Measurements from ENCODE around the gene NPEPPS. TPM values are rescaled to one million over a fixed set of nuclear protein-coding genes. Genes with fewer than 3 reads are reported as not detected.

The NPEPPS gene
- total RNA-seq, 1 donor from 2014 or later: 152 TPM

DNA sequence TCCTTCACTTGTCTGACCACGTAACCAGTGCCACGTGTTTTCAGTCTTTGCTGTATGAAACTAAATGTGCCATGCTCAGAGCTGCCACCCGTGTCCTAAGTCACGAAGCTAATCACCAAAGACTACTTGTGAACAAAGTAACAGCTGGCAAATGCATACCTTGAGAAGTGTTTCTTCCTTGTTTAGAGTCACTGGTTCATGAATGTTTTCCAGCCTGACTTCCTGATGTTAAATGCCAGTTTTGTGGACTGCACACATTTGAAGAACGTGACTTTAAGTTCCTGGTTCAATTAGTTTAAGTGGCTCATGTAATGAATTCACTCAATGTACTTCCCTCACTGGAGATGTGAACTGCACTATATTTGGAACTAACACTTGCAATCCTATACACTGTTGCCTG, 98.9 kb downstream of the NPEPPS start:
- DNase-seq (ENCODE audit: low spot score): no peak

DNA sequence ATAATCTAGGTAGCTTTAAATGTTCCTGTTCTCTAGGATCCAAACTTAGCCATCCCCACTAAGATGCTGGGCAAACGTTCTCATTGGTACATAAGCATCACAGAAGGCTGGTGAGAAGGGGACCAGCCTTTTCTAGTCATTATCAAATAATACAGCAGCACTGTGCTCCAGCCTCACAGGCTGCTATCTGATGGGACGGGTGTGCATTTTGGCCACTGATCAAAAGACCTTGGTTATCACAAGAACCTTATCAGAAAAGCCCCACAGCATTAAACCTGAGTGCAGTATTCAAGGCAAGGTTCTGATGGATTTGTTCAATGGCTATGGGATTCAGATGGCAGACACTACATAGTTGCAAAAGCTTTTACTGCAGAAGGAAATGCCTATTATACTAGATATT, 99.7 kb downstream of the NPEPPS start:
- DNase-seq (ENCODE audit: low spot score): no peak

DNA sequence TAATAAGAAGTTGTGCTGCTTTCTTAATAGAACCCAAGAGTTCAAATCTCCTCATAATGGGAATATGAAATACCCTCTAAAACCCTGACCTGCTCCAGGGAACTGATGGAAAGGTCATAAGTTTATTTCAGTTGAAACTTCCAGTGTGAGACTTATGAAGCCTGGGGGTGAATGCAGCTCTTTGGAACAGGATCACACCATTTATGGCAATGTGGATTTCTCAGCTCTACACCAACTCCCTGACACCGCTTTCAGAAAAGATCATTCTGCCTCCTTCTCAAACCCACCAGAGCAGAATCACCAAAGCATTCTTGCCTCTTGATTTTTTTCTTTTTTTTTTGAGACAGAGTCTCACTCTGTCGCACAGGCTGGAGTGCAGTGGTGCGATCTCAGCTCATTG, 102.1 kb downstream of the NPEPPS start:
- DNase-seq (ENCODE audit: low spot score): no peak

DNA sequence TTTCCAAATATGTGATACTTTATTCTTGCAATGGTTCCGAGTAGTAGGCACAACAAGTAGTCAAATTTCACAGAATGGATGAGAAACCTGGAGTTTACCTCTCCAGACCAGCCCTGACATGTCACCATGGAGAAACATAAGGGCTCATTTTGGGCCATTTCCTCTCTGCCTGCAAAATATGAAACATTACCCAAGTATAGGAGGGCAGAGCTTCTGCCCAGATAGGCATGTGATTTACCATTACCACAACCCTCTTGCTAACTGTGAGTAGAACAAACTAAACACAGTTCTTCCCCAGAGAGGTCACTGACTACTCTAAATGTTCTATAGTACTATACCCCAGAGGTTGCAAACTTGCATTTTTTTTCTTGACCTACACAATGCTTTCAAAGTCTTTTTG, 103.1 kb downstream of the NPEPPS start:
- no peak for DNase-seq (ENCODE audit: low spot score)

DNA sequence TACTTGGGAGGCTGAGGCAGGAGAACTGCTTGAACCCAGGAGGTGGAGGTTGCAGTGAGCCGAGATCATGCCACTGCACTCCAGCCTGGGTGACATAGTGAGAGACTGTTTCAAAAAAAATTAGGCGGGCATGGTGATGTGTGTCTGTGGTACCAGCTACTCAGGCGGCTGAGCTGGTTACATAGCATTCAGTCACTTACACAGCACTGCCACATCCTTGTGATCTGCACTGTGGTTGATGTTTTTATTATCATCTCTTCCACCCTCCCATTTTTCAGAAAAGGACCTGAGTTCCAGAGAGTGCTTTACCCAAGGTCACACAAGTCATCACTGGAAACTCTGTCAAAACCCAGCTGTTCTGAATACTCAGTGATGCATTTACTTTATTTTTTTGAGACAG, 104.0 kb downstream of the NPEPPS start:
- DNase-seq (ENCODE audit: low spot score): no peak

DNA sequence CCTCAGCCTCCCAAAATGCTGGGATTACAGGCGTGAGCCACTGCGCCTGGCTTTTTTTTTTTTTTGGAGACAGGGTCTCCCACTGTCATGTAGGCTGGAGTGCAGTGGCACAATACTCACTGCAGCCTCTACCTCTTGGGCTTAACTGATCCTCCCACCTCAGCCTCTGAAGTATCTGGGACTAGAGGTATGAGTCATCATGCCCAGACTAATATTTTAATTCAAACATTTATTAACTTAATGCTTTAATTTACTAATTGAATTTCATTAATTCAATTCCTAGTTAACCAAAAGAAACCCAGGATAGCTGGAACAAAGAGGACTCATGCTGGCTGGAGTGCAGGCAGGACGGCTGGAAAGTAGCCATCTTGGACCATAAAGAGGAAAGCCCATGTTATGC, 104.8 kb downstream of the NPEPPS start:
- no peak for DNase-seq (ENCODE audit: low spot score)

DNA sequence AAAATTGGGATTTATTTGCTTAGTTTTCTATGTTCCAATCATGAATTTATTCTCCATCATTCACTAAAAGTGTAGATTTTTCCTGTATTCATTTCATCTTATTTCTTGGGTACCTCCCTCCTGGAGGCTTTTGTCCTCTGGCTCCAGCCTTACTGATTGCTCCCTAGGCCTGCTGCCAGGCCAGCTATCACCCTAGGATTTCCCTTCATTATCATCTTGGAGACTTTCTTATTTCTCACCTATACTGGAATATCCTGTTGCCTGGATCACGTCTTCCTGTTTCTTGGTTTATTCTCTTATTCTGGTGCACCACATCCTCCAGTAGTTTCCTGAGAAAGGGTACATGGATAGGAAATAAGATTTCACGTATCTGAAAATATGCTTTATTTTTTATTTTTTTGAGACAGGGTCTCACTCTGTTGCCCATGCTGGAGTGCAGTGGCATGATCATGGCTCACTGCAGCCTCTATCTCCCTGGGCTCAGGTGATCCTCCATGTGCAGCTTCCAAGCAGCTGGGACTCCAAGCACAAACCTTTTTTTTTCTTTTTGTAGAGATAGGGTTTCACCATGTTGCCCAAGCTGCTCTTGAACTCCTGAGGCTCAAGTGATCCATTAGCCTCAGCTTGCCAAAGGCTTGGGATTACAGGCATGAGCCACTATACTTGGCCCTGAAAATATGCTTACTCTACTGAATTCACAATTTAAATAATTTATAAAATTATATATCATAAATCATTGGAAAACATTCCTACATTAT, 105.5 kb downstream of the NPEPPS start:
- DNase-seq (ENCODE audit: low spot score): no peak

DNA sequence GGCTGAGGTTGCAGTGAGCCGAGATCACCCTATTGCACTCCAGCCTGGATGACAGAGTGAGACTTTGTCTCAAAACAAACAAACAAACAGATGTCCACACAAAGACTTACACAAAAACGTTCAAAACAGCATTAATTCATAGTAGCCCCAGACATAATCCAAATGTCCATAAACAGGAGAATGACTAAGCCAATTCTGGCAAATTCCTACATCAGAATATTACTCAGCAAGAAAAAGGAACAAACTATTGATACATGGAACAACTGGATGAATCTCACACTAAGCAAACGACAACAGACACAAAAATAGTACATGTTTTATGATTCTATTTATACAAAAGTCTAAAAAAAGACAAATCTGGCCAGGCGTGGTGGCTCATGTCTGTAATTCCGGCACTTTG, 108.0 kb downstream of the NPEPPS start:
- no peak for DNase-seq (ENCODE audit: low spot score)

DNA sequence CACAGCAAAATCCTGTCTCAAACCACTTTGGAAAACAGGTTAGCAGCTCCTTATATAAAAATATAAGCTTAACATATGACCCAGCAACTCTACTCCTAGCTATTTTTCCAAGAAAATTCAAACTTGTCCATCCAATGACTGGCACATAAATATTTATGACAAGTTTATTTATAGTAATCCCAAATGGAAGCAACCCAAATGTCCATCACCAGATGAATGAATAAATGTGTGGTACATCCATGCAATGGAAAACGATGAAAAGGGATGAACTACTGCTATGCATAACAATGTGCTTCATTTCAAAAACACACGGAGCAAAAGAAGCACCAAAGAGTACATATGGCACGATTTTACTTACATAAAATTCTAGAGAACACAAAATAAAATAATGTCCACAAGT, 109.2 kb downstream of the NPEPPS start:
- DNase-seq (ENCODE audit: low spot score): no peak

DNA sequence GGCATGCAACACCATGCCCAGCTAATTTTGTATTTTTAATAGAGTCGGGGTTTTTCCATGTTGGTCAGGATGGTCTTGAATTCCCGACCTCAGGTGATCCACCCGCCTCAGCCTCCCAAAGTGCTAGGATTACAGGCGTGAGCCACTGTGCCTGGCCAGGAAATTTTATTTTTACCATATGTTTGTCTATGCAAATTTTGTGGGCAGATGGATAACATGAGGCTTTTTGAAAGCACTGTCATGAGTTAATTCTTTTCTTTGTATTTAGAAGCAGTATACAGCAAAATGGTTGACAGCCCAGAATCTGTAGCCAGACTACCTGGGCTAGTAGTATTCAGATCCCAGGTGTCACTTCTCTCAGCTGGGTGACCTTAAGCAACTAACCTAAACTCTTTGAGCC, 110.3 kb downstream of the NPEPPS start:
- no peak for DNase-seq (ENCODE audit: low spot score)

DNA sequence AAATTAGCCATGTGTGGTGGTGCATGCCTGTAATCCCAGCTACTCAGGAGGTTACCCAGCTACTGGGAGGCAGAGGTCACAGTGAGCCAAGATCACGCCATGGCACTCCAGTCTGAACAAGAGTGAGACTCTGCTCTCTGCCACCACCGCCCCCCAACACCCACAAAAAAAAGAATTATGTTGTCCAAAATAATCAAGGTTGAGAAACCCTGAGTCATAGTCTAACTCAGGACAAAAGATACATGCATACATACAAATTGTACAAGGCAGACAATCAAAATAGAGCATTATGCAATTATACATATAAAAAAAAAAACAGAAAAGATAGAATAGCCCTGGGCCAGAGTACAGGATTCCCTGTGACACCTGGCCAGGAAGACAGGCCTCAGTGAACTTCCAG, 112.2 kb downstream of the NPEPPS start:
- no peak for DNase-seq (ENCODE audit: low spot score)

DNA sequence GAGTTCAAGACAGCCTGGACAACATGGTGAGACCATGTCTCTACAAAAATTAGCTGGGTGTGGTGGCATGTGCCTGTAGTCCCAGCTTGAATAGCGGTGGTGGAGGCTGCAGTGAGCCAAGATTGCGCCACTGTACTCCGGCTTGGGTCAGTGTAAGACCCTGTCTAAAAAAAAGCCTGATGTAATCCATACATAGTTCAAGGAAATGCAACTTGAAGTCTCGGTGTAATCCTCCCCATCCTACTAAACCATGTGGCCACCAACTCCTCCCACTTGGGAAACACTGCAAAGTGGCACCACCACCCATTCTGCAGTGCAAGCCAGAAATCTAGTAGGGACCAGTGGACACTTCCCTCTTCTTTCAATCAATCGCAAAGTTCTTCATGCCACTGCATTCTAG, 113.4 kb downstream of the NPEPPS start:
- DNase-seq (ENCODE audit: low spot score): no peak

DNA sequence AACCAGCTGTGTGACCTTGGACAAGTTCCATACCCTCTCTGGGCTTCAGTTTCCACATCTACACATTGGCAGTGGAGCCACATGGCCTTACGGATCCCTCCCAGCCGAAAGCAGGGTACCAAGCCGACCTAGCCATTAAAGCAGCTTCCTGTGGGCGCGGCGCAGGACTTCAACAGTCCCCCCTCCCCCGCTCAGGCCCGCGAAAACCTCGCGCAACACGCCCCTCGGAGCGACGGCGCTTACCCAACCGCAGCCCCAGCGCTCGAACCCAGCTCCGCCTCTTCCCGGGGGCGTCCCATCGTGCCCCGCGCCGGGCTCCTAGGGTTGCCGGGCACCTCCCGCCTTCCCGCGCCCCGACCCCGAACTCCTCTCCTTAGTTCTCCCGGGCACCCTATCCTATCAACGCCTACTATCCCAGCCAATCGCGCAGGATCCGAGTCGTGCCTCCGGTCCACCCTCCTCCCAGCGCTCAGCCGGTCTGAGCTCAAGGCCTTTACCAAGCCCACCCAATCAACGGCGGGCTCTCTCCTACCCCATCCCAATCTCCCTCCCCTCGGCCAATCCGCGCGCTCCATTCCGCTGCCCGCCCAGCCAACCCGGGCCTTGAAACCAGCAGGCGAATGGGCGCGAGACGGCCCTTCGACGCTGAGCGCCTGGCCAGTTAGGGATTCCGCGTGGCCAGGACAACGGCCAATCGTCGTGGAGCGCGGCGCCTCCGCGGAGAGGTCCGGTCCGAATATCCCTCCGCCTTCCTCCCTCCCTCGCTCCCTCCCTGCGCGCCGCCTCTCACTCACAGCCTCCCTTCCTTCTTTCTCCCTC, 118.5 kb downstream of the NPEPPS start, which contains the start of gene KPNB1:
Gene KPNB1, plus strand, starts transcription at position 767 of the 819 bp plus-strand sequence. CDS start 326 bp downstream, outside the sequence.
- peak; percentile 100 for DNase-seq (ENCODE audit: low spot score)

DNA sequence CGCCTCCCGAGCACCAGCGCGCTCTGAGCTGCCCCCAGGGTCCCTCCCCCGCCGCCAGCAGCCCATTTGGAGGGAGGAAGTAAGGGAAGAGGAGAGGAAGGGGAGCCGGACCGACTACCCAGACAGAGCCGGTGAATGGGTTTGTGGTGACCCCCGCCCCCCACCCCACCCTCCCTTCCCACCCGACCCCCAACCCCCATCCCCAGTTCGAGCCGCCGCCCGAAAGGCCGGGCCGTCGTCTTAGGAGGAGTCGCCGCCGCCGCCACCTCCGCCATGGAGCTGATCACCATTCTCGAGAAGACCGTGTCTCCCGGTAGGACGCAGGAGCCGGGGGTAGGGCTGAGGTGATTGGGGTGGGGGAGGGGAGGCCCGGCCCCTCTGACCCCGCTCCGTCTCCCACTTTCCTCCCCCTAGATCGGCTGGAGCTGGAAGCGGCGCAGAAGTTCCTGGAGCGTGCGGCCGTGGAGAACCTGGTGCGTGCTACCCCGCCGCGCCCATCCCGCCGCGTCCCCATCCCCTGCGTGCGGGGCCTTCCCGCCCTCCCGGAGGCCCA, 119.1 kb downstream of the NPEPPS start:
- DNase-seq (ENCODE audit: low spot score): no peak

DNA sequence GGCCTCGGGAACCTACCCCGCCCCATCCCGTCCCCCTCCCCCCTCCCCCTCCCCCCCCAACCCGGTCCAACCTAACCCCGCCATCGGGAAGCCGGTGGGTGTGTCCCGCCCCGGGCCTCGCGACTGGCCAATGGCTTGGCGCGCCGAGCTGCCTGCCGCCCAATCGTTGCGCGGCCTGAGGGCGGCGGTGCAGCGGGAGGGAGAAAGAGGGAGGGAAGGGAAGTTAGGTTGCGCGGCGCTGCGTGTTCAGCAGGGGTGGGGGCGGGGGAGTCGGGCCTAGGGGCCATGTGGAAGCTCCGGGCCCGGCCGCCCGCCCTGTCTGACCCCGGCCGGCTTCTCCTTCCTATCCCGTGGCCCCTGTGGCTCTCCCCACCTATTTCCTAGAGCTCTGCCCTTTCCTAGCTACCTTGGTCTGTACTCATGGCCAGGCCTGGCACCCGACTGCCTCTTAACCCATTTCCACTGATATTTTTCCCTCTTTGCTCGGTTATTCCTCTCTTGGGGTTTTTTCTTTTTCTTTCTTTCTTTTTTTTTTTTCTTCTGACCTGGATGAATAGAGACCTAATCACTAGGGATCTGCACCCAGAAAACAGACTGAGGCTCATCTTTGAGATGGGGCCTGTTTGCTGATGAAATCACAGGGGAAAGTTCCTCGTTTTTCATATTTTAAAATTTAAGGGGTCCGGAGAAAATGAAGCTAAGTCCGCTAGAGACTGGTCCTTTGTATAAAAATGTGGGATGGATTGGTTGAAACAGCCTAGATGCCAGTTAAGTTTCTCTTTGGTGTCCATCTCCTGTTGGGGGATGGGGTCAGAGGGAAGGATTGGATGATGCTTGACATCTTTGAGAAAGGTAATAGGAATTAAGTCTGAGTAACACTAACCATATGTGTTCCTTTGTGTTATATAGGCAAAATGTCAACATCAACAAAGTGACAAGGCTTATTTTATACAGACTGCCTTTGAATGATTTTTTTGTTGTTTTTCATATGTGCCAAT, 119.9 kb downstream of the NPEPPS start:
- peak; percentile 95 for DNase-seq (ENCODE audit: low spot score)

DNA sequence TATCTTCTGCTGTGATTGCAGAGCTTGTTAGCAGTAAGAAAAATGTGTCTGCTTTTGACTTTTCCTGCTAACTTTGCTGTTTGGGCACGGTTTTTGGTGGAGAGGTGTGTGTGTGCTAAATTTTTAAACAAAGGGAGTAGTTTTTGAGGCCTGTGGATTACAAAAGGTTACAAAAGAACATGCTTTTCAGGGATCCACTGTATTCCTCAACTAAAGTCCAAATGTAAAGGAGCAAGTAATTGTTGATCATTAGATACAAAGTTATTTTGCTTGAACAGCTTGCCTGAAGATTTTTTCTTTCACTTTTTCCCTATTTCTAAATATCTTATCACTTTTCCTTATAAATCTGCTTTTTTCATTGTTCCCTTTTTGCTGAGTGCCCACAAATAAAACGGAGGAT, 120.8 kb downstream of the NPEPPS start:
- DNase-seq (ENCODE audit: low spot score): no peak

DNA sequence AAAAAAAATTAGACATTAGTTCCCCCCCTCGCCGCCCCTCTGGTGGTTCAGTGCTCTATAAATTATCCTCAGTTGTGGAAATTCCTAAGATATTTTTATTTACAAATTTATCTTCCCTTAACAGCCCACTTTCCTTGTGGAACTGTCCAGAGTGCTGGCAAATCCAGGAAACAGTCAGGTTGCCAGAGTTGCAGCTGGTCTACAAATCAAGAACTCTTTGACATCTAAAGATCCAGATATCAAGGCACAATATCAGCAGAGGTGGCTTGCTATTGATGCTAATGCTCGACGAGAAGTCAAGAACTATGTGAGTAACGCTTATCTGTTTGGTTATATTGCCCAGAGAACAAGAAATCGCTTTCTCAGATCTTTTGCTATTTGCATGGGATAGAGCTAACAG, 121.7 kb downstream of the NPEPPS start:
- no peak for DNase-seq (ENCODE audit: low spot score)

DNA sequence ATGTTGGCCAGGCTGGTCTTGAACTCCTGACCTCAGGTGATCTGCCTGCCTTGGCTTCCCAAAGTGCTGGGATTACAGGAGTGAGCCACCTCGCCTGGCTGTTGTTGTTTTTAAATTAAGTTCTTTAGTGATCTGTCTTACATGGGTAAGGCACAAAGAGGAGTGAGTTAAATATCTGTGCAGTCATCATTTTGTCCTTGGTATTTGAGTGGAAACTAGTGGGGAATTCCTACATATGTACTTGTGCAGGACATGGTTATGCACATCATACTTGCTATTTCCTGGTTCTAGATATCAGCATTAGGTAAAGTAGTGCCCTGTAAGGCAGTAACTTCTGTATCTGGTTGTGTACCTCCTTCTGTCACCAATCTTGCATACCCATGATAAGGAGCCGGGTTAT, 122.5 kb downstream of the NPEPPS start:
- DNase-seq (ENCODE audit: low spot score): no peak

DNA sequence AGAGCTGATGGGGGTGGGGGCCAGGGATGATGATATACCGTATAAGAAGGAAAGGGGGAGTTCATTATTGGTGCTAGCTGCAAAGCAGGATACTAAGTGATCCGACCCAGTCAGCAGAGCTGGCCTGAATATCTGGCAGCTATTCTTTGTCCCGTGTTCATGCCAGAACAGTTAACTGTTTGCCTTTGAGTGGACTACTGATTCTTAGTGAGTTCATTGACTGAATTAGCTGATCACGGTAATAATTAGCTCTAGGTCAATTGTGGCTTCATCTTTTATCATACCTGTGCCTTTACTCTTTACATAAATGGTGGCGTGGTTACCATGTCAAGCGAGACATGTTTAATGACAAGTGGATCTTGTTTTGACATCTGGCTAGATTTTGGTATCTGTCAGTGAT, 124.1 kb downstream of the NPEPPS start:
- no peak for DNase-seq (ENCODE audit: low spot score)

DNA sequence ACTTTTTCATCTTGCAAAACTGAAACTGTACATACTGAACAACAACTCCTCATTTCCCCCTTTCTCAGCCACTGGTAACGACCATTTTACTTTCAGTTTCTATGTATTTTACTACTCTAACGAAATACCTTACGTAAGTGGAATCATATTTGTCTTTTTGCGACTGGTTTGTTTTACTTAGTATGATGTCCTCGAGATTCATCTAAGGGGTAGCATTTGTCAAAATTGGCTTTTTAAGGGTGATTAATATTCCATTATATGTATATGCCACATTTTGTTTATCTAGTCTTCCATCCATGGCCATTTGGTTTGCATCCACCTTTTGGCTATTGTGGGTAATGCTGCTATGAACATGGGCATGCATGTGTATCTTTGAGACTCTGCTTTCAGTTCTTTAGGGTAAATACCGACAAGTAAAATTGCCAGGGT, 129.2 kb downstream of the NPEPPS start:
- DNase-seq (ENCODE audit: low spot score): no peak

DNA sequence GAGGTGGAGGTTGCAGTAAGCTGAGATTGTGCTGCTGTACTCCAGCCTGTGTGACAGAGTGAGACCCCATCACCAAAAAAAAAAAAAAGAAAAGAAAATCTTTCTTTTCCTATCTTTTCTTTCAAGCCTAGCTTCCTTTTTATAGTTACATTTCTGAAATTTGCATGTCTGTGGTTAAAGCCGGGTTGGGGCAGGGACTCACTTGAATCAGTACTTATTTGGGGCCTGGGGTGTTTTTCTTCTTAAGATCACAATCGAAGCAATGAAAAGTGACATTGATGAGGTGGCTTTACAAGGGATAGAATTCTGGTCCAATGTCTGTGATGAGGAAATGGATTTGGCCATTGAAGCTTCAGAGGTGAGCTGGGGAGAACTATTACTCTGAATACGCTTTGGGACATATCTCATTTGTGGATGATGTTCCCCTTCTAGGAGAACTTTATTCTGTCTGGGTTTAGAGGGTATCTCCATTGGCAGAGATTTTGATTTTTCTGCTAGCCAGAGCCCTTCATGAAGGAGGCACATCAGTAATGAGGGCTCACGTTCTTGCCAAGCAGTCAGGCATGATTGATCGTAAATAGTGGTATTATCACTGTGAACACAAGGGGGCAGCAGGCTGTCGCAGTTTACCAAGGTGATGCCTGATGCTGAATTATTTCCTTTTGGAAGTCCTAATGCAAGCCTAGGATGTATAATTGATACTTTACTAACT, 133.2 kb downstream of the NPEPPS start:
- peak; percentile 59 for DNase-seq (ENCODE audit: low spot score)

Data from ureter (tissue), 1 donor.